ENCODE results near the gene XYLB.

DNA sequence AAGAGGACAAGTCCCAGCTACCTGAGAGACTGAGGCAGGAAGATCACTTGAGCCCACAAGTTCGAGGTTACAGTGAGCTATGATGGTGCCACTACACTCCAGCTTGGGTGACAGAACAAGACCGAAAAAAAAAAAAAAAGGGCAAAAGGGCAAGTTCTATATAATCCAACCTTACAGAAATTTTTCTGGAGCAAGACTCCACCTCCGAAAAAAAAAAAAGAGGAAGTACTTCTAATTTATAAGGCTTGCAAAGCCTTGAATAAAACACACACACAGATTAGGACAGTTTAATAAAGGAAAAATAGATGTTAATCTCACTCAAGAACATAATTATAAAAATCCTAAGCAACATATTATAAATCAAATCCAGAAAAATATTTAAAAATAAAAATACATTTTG is 14.4 kb upstream of the XYLB start:
- no peak for TF ChIP-seq SP1 (IDR thresholded peaks at IDR 0.05)
- TF ChIP-seq FOXM1 (IDR thresholded peaks at IDR 0.05; ENCODE audit: borderline replicate concordance), result no peak
- TF ChIP-seq BHLHE40 (IDR thresholded peaks at IDR 0.05; ENCODE audit: borderline replicate concordance), result no peak
- no peak for TF ChIP-seq SUZ12 (IDR thresholded peaks at IDR 0.05)
- TF ChIP-seq FOXK2 (IDR thresholded peaks at IDR 0.05), result no peak
- no peak for TF ChIP-seq CTBP1 (IDR thresholded peaks at IDR 0.05; ENCODE audit: borderline replicate concordance)
- no peak for TF ChIP-seq ELF4 (IDR thresholded peaks at IDR 0.05)
- TF ChIP-seq TARDBP (IDR thresholded peaks at IDR 0.05), result no peak

All from HEK293T (cell line).